Measurements from ENCODE around the gene ORC5.
"Not testable (repeated sequence)": the region's sequence is repeated elsewhere in the genome, so short reads cannot be mapped to it uniquely, and the experiment has no call there.

Gene ORC5

DNA sequence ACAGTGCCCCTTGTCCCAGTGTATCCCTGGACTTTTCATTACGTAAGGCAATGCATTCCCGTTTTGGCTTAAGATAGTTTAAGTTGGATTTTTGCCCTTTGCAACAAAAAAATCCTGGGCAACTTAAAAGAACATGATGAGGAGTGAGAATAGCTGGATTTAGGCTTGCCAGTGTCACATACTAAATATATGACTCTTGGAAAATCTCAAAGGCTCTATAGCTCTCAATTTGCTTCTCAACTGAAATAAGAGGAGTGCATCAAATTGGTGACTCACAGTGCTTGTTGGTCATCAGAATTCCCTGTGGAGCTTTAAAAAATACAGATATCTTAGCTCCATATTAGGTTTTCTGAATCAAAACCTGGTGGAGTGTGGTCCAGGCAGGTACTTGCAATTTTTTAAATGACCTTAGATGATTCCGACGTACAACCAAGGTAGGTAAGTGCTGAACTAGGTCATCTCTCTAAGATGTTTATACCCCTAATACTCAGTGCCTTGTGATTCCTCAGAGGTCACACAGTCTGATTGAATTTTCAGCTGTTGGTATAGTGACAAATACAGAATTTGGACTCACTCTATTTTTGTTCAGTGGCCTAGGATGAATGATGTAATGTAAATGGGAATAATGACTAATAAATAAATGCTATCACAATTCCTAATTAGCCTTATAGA lies 33.9 kb upstream of the ORC5 start:
- in situ Hi-C loops (cut with HindIII; ENCODE audit: low sequenced_read_pairs): no loop called here
- no peak for DNase-seq (ENCODE audit: low read depth)
- TF ChIP-seq, protein P1, sequence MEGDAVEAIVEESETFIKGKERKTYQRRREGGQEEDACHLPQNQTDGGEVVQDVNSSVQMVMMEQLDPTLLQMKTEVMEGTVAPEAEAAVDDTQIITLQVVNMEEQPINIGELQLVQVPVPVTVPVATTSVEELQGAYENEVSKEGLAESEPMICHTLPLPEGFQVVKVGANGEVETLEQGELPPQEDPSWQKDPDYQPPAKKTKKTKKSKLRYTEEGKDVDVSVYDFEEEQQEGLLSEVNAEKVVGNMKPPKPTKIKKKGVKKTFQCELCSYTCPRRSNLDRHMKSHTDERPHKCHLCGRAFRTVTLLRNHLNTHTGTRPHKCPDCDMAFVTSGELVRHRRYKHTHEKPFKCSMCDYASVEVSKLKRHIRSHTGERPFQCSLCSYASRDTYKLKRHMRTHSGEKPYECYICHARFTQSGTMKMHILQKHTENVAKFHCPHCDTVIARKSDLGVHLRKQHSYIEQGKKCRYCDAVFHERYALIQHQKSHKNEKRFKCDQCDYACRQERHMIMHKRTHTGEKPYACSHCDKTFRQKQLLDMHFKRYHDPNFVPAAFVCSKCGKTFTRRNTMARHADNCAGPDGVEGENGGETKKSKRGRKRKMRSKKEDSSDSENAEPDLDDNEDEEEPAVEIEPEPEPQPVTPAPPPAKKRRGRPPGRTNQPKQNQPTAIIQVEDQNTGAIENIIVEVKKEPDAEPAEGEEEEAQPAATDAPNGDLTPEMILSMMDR (IDR thresholded peaks at IDR 0.05; ENCODE audit: low read depth, low read length, missing control alignments): no peak
- no peak overlapping the region for H3K4me3 ChIP-seq (ENCODE audit: low read depth, low read length)

DNA sequence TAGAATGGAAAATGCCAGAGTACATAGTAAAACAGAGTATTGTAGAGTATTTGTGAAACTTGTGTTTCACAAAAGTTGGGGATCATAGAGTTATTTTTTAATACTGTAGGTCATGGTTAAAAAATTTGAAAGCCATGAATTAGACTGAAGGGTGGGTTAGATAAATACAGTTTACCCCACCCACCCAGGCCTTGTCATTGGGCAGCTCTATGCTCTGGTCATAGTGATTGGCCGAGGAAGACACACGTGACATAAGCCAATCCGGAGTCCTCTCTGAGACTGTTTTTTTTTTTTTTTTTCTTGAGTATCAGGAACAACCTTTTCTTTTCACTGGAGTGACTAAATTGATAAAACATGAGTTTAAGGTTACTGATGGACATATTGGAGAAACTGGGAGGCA lies 33.3 kb upstream of the ORC5 start:
- TF ChIP-seq, protein P1 (IDR thresholded peaks at IDR 0.05; ENCODE audit: low read depth, low read length, missing control alignments): no peak
- H3K4me3 ChIP-seq (ENCODE audit: low read depth, low read length): no peak overlapping the region
- in situ Hi-C loops (cut with HindIII; ENCODE audit: low sequenced_read_pairs): no loop called here
- DNase-seq (ENCODE audit: low read depth): no peak

DNA sequence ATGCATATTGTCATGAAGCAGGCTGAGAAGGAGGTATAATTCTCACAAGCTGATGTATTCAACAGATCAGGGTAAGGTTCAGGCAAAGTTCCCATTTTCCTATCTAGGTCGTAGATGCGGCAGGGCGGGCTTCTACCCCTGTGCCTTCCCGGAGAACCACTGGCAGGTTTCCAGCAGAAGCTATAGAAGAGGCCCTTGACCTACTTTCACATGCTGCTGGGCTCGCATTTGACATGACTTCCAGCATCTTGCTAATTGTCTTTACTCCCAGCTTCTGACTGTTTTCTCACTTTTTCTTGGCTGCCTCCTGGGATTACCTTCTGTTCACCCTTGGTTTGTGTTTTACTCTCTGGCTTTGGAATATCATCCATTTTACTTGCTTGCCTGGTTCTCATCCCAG lies 32.6 kb upstream of the ORC5 start:
- in situ Hi-C loops (cut with HindIII; ENCODE audit: low sequenced_read_pairs): no loop called here
- TF ChIP-seq, protein P1 (IDR thresholded peaks at IDR 0.05; ENCODE audit: low read depth, low read length, missing control alignments): no peak
- DNase-seq (ENCODE audit: low read depth): no peak

DNA sequence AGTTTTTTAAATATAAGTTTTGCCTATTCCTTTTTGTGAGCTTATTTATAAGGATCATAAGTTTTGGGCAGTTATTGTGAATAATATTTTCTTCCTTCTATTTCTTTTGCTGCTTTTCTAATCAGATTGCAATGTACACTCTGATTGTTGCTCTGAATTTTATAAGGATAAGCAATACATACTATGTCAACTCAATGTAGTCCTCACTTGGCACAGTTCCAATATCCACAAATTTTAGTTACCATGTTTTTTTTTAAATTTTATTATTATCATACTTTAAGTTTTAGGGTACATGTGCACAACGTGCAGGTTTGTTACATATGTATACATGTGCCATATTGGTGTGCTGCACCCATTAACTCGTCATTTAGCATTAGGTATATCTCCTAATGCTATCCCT lies 27.2 kb upstream of the ORC5 start:
- DNase-seq (ENCODE audit: low read depth); in situ Hi-C loops (cut with HindIII; ENCODE audit: low sequenced_read_pairs); H3K4me3 ChIP-seq (ENCODE audit: low read depth, low read length): not testable (repeated sequence)

More for the DNA sequence above, 32.6 kb upstream of the ORC5 start:
- H3K4me3 ChIP-seq (ENCODE audit: low read depth, low read length): no peak overlapping the region

DNA sequence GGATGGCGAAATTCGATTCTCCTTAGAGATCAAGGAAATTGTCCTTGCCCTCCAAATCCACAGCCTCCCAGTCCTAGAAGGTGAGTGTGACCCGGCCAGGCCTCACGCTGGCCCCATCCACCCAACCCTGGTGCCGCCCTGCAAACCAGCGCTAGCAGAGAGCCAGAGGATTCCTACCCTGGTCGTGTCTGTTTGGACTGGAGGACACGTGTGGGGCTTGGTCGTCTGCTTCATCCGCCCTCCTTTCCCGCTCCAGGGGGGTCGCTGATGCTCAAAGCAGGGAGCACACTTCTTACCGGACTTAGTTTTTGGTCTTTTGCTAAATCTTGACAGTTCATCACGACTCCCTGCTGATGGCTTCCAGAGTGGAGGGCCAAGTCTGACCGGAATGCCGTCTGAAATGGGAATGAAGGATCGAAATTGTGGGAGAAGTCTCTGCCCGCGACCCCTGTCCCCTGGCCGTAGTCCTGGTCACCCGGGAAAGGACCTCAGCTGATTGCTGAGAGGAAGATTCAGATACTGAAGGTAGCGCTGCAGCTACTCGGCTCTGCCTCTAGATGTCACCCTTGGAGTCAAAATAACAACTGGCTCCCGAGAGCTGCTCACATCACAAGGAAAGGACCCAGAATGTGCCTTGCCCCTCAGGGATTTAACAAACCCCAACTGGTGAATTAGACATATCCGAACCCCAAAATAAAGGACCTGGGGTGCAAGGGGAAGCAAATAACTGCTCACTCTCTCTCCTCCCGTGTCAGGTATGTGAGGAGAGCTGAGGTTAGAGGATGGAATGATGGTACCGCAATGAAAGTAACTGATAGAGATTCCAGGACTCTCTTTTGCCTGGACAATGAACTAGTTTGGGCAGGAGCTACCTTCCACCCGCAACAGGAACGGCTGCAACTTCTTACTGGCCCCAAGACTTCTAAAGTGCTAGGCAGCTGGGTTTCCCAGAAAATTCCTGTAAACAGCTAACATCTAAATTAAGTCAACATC lies 23.5 kb upstream of the ORC5 start:
- no peak for DNase-seq (ENCODE audit: low read depth)
- TF ChIP-seq, protein P1 (IDR thresholded peaks at IDR 0.05; ENCODE audit: low read depth, low read length, missing control alignments): peak; percentile 93
- H3K4me3 ChIP-seq (ENCODE audit: low read depth, low read length): no peak overlapping the region
- in situ Hi-C loops (cut with HindIII; ENCODE audit: low sequenced_read_pairs): no loop called here

DNA sequence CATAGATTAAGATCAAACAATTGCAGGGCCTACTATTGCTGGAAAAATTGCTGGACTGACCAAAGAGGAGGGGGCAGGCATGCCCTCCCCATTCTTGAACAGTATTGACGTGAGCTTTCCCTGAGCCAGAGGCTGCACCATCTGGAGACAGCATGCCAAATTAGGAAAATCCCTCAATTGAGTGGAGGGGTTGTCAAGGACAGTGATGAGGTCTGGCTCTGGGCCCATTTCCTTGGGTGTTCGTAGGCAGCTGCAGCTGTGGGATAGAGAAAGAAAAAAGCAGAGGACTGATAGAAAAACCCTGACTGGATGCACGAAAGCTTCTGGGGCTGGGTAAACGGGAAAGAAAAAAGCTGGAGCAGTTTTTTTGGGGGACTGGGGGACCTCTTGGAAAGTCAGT lies 22.8 kb upstream of the ORC5 start:
- in situ Hi-C loops (cut with HindIII; ENCODE audit: low sequenced_read_pairs): no loop called here
- H3K4me3 ChIP-seq (ENCODE audit: low read depth, low read length): no peak overlapping the region
- TF ChIP-seq, protein P1 (IDR thresholded peaks at IDR 0.05; ENCODE audit: low read depth, low read length, missing control alignments): no peak
- DNase-seq (ENCODE audit: low read depth): no peak

DNA sequence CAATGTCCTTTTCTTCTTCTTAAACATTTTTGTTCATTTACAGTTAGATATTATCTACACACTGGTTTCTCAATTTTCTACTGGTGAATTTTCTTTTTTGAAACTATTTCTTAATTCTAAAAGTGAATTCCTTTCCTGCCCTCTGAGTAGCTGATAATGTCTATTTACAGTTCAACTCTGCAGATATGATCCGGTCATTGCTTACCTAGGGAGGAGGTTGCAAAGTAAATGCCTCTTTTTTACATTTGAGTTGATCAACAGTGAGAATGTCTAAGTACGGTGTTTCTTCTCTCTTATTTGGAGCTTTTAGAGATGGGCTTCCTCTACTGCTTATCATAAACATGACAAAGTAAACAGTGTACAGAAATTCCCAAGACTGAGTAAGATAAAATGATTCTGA lies 20.6 kb upstream of the ORC5 start:
- TF ChIP-seq, protein P1 (IDR thresholded peaks at IDR 0.05; ENCODE audit: low read depth, low read length, missing control alignments): no peak
- H3K4me3 ChIP-seq (ENCODE audit: low read depth, low read length): no peak overlapping the region
- DNase-seq (ENCODE audit: low read depth): no peak
- in situ Hi-C loops (cut with HindIII; ENCODE audit: low sequenced_read_pairs): no loop called here
